ENCODE data around the gene LCK. TPM values are rescaled to one million over a fixed set of nuclear protein-coding genes. Genes with fewer than 3 reads are reported as not detected.

LCK gene
- polyA plus RNA-seq, 1 donor from 2014 or later, result not detected

DNA sequence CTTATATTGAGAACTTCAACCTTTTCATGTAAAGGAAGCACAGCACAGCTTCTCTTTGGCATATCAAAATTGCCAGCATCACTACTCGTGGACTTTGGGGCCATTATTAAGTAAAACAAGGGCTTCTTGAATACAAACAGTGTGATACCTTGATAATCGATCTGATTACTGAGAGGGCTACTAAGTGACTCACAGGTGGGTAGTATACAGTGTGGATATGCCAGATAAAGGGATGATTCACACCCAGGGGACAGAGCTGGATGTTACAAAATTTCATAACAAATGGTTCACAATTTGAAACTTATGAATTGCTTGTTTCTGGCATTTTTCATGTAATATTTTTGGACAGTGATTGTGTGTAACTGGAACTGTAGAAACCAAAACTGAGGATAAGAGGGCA is 56.3 kb downstream of the LCK start:
- Histone ChIP-seq H2AFZ (ENCODE audit: low read depth, low read length) (no peak overlapping the region), H3F3A (ENCODE audit: insufficient read depth, low read length, poor library complexity, severe bottlenecking) (no peaks in the 10 kb centered on the region), H3K4me3 (ENCODE audit: low read length) (no peak overlapping the region), H3K27ac (ENCODE audit: low read length) (no peak overlapping the region), H3K9ac (ENCODE audit: low read length) (no peak overlapping the region), H3K79me2 (replicated peaks; ENCODE audit: insufficient read depth, low read length) (no peaks in the 10 kb centered on the region), H3K9me2 (ENCODE audit: insufficient read depth, low read length) (no peaks in the 10 kb centered on the region), H3K27me3 (ENCODE audit: insufficient read depth, low read depth, low read length) (no peaks in the 10 kb centered on the region), H3K9me3 (ENCODE audit: low read length) (no peaks in the 10 kb centered on the region), H3K4me2 (ENCODE audit: low read length) (no peak overlapping the region), H4K20me1 (ENCODE audit: insufficient read depth) (no peaks in the 10 kb centered on the region), H3K36me3 (ENCODE audit: insufficient read depth, low read length) (no peaks in the 10 kb centered on the region)
- TF ChIP-seq SMC3 (conservative IDR thresholded peaks at IDR 0.05; ENCODE audit: poor library complexity) (no peak), POLR2AphosphoS5 (IDR thresholded peaks at IDR 0.05) (no peak), EZH2 (IDR thresholded peaks at IDR 0.05; ENCODE audit: borderline replicate concordance, insufficient read depth, low read length, poor library complexity, severe bottlenecking) (no peak), RAD21 (conservative IDR thresholded peaks at IDR 0.05) (no peak), EP300 (conservative IDR thresholded peaks at IDR 0.05; ENCODE audit: poor library complexity, severe bottlenecking) (no peak), TAF1 (IDR thresholded peaks at IDR 0.05; ENCODE audit: low read depth) (no peak), MXI1 (conservative IDR thresholded peaks at IDR 0.05; ENCODE audit: poor library complexity, severe bottlenecking) (no peak)
- TF ChIP-seq, protein P1, sequence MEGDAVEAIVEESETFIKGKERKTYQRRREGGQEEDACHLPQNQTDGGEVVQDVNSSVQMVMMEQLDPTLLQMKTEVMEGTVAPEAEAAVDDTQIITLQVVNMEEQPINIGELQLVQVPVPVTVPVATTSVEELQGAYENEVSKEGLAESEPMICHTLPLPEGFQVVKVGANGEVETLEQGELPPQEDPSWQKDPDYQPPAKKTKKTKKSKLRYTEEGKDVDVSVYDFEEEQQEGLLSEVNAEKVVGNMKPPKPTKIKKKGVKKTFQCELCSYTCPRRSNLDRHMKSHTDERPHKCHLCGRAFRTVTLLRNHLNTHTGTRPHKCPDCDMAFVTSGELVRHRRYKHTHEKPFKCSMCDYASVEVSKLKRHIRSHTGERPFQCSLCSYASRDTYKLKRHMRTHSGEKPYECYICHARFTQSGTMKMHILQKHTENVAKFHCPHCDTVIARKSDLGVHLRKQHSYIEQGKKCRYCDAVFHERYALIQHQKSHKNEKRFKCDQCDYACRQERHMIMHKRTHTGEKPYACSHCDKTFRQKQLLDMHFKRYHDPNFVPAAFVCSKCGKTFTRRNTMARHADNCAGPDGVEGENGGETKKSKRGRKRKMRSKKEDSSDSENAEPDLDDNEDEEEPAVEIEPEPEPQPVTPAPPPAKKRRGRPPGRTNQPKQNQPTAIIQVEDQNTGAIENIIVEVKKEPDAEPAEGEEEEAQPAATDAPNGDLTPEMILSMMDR (IDR thresholded peaks at IDR 0.05; ENCODE audit: poor library complexity, severe bottlenecking), result no peak
- TF ChIP-seq, protein P2, sequence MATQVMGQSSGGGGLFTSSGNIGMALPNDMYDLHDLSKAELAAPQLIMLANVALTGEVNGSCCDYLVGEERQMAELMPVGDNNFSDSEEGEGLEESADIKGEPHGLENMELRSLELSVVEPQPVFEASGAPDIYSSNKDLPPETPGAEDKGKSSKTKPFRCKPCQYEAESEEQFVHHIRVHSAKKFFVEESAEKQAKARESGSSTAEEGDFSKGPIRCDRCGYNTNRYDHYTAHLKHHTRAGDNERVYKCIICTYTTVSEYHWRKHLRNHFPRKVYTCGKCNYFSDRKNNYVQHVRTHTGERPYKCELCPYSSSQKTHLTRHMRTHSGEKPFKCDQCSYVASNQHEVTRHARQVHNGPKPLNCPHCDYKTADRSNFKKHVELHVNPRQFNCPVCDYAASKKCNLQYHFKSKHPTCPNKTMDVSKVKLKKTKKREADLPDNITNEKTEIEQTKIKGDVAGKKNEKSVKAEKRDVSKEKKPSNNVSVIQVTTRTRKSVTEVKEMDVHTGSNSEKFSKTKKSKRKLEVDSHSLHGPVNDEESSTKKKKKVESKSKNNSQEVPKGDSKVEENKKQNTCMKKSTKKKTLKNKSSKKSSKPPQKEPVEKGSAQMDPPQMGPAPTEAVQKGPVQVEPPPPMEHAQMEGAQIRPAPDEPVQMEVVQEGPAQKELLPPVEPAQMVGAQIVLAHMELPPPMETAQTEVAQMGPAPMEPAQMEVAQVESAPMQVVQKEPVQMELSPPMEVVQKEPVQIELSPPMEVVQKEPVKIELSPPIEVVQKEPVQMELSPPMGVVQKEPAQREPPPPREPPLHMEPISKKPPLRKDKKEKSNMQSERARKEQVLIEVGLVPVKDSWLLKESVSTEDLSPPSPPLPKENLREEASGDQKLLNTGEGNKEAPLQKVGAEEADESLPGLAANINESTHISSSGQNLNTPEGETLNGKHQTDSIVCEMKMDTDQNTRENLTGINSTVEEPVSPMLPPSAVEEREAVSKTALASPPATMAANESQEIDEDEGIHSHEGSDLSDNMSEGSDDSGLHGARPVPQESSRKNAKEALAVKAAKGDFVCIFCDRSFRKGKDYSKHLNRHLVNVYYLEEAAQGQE (IDR thresholded peaks at IDR 0.05; ENCODE audit: borderline replicate concordance), result no peak

DNA sequence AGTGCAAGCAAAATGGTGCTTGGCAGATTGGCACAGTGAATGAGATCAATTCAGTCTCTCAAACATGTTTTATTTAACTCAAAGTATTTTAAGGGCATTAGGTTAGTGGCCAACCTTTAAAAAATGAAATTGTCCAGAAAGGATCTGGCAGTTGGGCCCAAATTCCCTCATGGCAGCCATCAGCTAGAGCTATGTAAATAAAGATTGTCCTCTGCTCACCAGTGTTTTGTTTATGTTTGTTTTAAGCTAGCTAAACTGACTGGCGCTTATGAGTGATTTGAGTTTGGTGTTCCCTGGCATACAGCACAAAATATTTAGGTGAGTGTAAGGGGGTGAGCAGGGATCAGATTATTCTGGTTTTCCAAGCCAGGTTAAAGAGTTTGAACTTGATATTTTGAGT is 58.9 kb downstream of the LCK start:
- Histone ChIP-seq H3K36me3 (ENCODE audit: insufficient read depth, low read length) (no peaks in the 10 kb centered on the region), H3K27me3 (ENCODE audit: insufficient read depth, low read depth, low read length) (no peaks in the 10 kb centered on the region), H3K9me2 (ENCODE audit: insufficient read depth, low read length) (no peaks in the 10 kb centered on the region), H4K20me1 (ENCODE audit: insufficient read depth) (no peaks in the 10 kb centered on the region), H3F3A (ENCODE audit: insufficient read depth, low read length, poor library complexity, severe bottlenecking) (no peaks in the 10 kb centered on the region), H3K9me3 (ENCODE audit: low read length) (no peaks in the 10 kb centered on the region), H3K27ac (ENCODE audit: low read length) (no peak overlapping the region), H3K4me3 (ENCODE audit: low read length) (no peak overlapping the region), H3K79me2 (replicated peaks; ENCODE audit: insufficient read depth, low read length) (no peaks in the 10 kb centered on the region), H3K4me2 (ENCODE audit: low read length) (no peak overlapping the region), H2AFZ (ENCODE audit: low read depth, low read length) (no peak overlapping the region), H3K9ac (ENCODE audit: low read length) (no peak overlapping the region)
- TF ChIP-seq POLR2AphosphoS5 (IDR thresholded peaks at IDR 0.05), result no peak
- TF ChIP-seq SMC3 (conservative IDR thresholded peaks at IDR 0.05; ENCODE audit: poor library complexity), result no peak
- no peak for TF ChIP-seq TAF1 (IDR thresholded peaks at IDR 0.05; ENCODE audit: low read depth)
- TF ChIP-seq MXI1 (conservative IDR thresholded peaks at IDR 0.05; ENCODE audit: poor library complexity, severe bottlenecking), result no peak
- no peak for TF ChIP-seq RAD21 (conservative IDR thresholded peaks at IDR 0.05)
- TF ChIP-seq, protein P1 (IDR thresholded peaks at IDR 0.05; ENCODE audit: poor library complexity, severe bottlenecking), result no peak
- TF ChIP-seq EP300 (conservative IDR thresholded peaks at IDR 0.05; ENCODE audit: poor library complexity, severe bottlenecking), result no peak
- TF ChIP-seq, protein P2 (IDR thresholded peaks at IDR 0.05; ENCODE audit: borderline replicate concordance), result no peak
- TF ChIP-seq EZH2 (IDR thresholded peaks at IDR 0.05; ENCODE audit: borderline replicate concordance, insufficient read depth, low read length, poor library complexity, severe bottlenecking), result no peak
